ENCODE measurements around the gene PLCL2. TPM values are rescaled to one million over a fixed set of nuclear protein-coding genes. Genes with fewer than 3 reads are reported as not detected.

PLCL2 gene
- total and polyA plus RNA-seq, 2 donors (not counting 3 experiments of a cell fraction or from before 2014, with no cell fraction given): 2.3 to 10.7 TPM

DNA sequence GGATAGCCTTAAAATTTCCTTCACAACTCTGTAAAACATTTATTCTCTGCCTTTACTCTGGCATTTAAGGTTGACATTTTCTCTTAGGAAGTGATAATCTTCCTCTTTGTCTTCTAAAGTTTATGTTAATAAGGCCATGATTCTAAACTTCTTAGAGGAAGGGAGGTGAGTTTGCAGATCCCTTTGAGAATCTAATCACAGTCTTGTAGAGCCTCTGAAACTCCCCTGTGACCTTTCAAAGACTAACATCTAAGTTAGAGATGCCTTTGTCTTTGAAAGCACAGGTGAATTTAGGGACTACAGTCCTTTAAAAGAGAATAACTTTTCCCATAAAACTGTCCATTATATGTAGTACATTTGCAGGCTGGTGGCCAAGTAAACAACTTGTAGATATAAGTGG is 115.1 kb downstream of the PLCL2 start:
- Histone ChIP-seq H3K9me3 (replicated peaks; ENCODE audit: control insufficient read depth, insufficient read depth, low read length) (no peaks in the 10 kb centered on the region), H3K4me3 (replicated peaks in 1 of 3; ENCODE audit: insufficient read depth in 1 of 3, low read depth in 1 of 3, low read length in 3 of 3) (no peak overlapping the region), H3K4me2 (ENCODE audit: insufficient read depth, low read length) (no peak overlapping the region), H3K27ac (ENCODE audit: insufficient read depth, low read depth, low read length) (no peak overlapping the region), H3K4me1 (ENCODE audit: control insufficient read depth, extremely low read depth, insufficient read depth, low read length) (no peaks in the 10 kb centered on the region), H2AFZ (ENCODE audit: low read depth, low read length) (no peak overlapping the region), H3K36me3 (ENCODE audit: control insufficient read depth in 2 of 2, extremely low read depth in 1 of 2, insufficient read depth in 2 of 2, low read length in 2 of 2) (no peaks in the 10 kb centered on the region), H3K79me2 (ENCODE audit: control insufficient read depth, insufficient read depth, low read length) (peaks cover 3% of the 10 kb centered on the region), H3K9ac (replicated peaks; ENCODE audit: extremely low read depth, insufficient read depth, low read length) (no peak overlapping the region), H3K27me3 (ENCODE audit: control insufficient read depth in 2 of 2, insufficient read depth in 2 of 2, low read length in 2 of 2) (no peaks in the 10 kb centered on the region), H4K20me1 (replicated peaks; ENCODE audit: control insufficient read depth, extremely low read depth, insufficient read depth, low read length) (no peaks in the 10 kb centered on the region), H3K9me1 (replicated peaks; ENCODE audit: control insufficient read depth, extremely low read depth, insufficient read depth, low read length) (no peaks in the 10 kb centered on the region)
- no TSS peak for BruUV-seq (replicated peaks)
- ChIA-PET POLR2A (no interaction called here), CTCF (no interaction called here)
- FAIRE-seq (no peak), DNase-seq (ENCODE audit: low read depth, low spot score) (no peak)
- dilution Hi-C loops (cut with MboI; ENCODE audit: extremely low pct_ligation_motif_present, low sequenced_read_pairs): no loop called here
- TF ChIP-seq POLR2AphosphoS5 (IDR thresholded peaks at IDR 0.05; ENCODE audit: insufficient read depth, low read depth, low read length): no peak
- TF ChIP-seq GATA2 (IDR thresholded peaks at IDR 0.05; ENCODE audit: insufficient read depth, insufficient read length, low read depth, low read length): no peak
- no peak for TF ChIP-seq CTCF (IDR thresholded peaks at IDR 0.05; ENCODE audit: extremely low read depth in 1 of 2, insufficient read depth in 1 of 2, low read depth in 1 of 2, low read length in 2 of 2)
- no peak for TF ChIP-seq POLR2A (IDR thresholded peaks at IDR 0.05; ENCODE audit: low read depth, low read length)
- no peak for TF ChIP-seq MAX (IDR thresholded peaks at IDR 0.05; ENCODE audit: insufficient read depth, insufficient read length)
- TF ChIP-seq JUN (IDR thresholded peaks at IDR 0.05; ENCODE audit: borderline replicate concordance, insufficient read depth, insufficient read length, low read depth): no peak
- no peak for TF ChIP-seq EZH2 (IDR thresholded peaks at IDR 0.05; ENCODE audit: borderline replicate concordance, low read depth, low read length, severe bottlenecking)
- TF ChIP-seq MYC (IDR thresholded peaks at IDR 0.05; ENCODE audit: low read depth, low read length): no peak
- intact Hi-C loops (cut with micrococcal nuclease): no loop called here
